ENCODE measurements around the gene KRT85. TPM values are rescaled to one million over a fixed set of nuclear protein-coding genes. Genes with fewer than 3 reads are reported as not detected.
"Not testable (repeated sequence)": the region's sequence is repeated elsewhere in the genome, so short reads cannot be mapped to it uniquely, and the experiment has no call there.

The KRT85 gene
- not detected for polyA plus RNA-seq (ENCODE audit: insufficient read length)

GRCh38 chr12:52366738-52367485 is at the start of gene KRT85:
KRT85 (minus strand) TSS chr12:52367481; CDS start chr12:52367405, 76 bp downstream.
- DNase-seq = no peak

- DNase-seq = no peak
These were observed 49.5 kb upstream of the KRT85 start for GRCh38 chr12:52416795-52417194.

GRCh38 chr12:52415870-52416750 is 48.8 kb upstream of the KRT85 start:
- DNase-seq = peak; percentile 20

- no peak for DNase-seq
These were observed 47.7 kb upstream of the KRT85 start for GRCh38 chr12:52414936-52415335.

- no peak for DNase-seq
These were observed 46.6 kb upstream of the KRT85 start for GRCh38 chr12:52413782-52414345.

- no peak for DNase-seq
These were observed 45.9 kb upstream of the KRT85 start for GRCh38 chr12:52413202-52413601.

GRCh38 chr12:52411815-52412214 is 44.5 kb upstream of the KRT85 start:
- no peak for DNase-seq

GRCh38 chr12:52410589-52411248 is 43.4 kb upstream of the KRT85 start:
- DNase-seq = not testable (repeated sequence)

- no peak for DNase-seq
These were observed 40.6 kb upstream of the KRT85 start for GRCh38 chr12:52407918-52408317.

- DNase-seq = no peak
These were observed 38.7 kb upstream of the KRT85 start, which contains the start of gene KRT82 for GRCh38 chr12:52405922-52406385. KRT82 (minus strand) TSS chr12:52406335; CDS start chr12:52406277, 58 bp downstream.

GRCh38 chr12:52404951-52405350 is 37.7 kb upstream of the KRT85 start:
- no peak for DNase-seq

- DNase-seq = no peak
These were observed 36.3 kb upstream of the KRT85 start for GRCh38 chr12:52403561-52403960.

GRCh38 chr12:52402873-52403540 is 35.7 kb upstream of the KRT85 start:
- no peak for DNase-seq

GRCh38 chr12:52402377-52402776 is 35.1 kb upstream of the KRT85 start:
- DNase-seq = no peak

- no peak for DNase-seq
These were observed 34.6 kb upstream of the KRT85 start for GRCh38 chr12:52401926-52402325.

GRCh38 chr12:52401526-52401925 is 34.2 kb upstream of the KRT85 start:
- DNase-seq = no peak

GRCh38 chr12:52400906-52401305 is 33.6 kb upstream of the KRT85 start:
- DNase-seq = no peak

- no peak for DNase-seq
These were observed 32.5 kb upstream of the KRT85 start for GRCh38 chr12:52399756-52400155.

- DNase-seq = no peak
These were observed 30.9 kb upstream of the KRT85 start for GRCh38 chr12:52398176-52398575.

- DNase-seq = no peak
These were observed 29.4 kb upstream of the KRT85 start for GRCh38 chr12:52396656-52397055.

GRCh38 chr12:52395761-52396434 is 28.6 kb upstream of the KRT85 start:
- no peak for DNase-seq
